Astrocyte (in vitro differentiated cells and primary cell): ENCODE measurements around the gene HSF4. TPM values are rescaled to one million over a fixed set of nuclear protein-coding genes. Genes with fewer than 3 reads are reported as not detected.

Experiments used
- DNase-seq: peaks from one replicate; pipeline ENCODE4 v3.0.0-alpha.2; 2010; ENCODE audit warnings: low read depth
- FAIRE-seq: peaks from 2 replicates; lab custom pipeline; 2011; peaks lifted over from hg19 to GRCh38; lab: Jason Lieb, UNC
- H2AFZ ChIP-seq: 2 replicates; pipeline ENCODE4 v1.6.0; 2012; ENCODE audit warnings: low read depth, low read length, inconsistent platforms
- H3K27ac ChIP-seq: 2 replicates; pipeline ENCODE4 v1.5.1; 2011; ENCODE audit warnings: low read depth, low read length, inconsistent platforms
- H3K27me3 ChIP-seq: 2 replicates; pipeline ENCODE4 v1.6.0; 2011; ENCODE audit warnings: low read length, inconsistent platforms; ENCODE audit not compliant: insufficient read depth
- H3K36me3 ChIP-seq: 2 replicates; pipeline ENCODE4 v1.5.1; 2011; ENCODE audit warnings: low read length, inconsistent platforms; ENCODE audit not compliant: insufficient read depth
- H3K4me1 ChIP-seq: 2 replicates; pipeline ENCODE4 v1.5.1; 2011; ENCODE audit warnings: low read length, inconsistent platforms; ENCODE audit not compliant: insufficient read depth
- H3K4me2 ChIP-seq: 2 replicates; pipeline ENCODE4 v1.6.0; 2012; ENCODE audit warnings: low read length, inconsistent platforms
- H3K4me3 ChIP-seq: 2 replicates; pipeline ENCODE4 v1.5.1; 2011; ENCODE audit warnings: low read depth, mild to moderate bottlenecking, low read length, inconsistent platforms; ENCODE audit not compliant: insufficient read depth
- H3K79me2 ChIP-seq: 2 replicates; pipeline ENCODE4 v1.6.0; 2012; ENCODE audit warnings: mild to moderate bottlenecking, low read length, inconsistent platforms; ENCODE audit not compliant: insufficient read depth
- H3K9ac ChIP-seq: 2 replicates; pipeline ENCODE4 v1.6.0; 2012; ENCODE audit warnings: mild to moderate bottlenecking, low read length, inconsistent platforms
- H3K9me3 ChIP-seq: 2 replicates; pipeline ENCODE4 v1.5.1; 2012; ENCODE audit warnings: low read depth, mild to moderate bottlenecking, low read length, inconsistent platforms; ENCODE audit not compliant: insufficient read depth
- H4K20me1 ChIP-seq: 2 replicates; pipeline ENCODE4 v1.6.0; 2012; ENCODE audit warnings: low read length, inconsistent platforms; ENCODE audit not compliant: insufficient read depth
- H3K27ac Mint-ChIP-seq: one replicate; pipeline ENCODE4 v1.8.0; 2021; ENCODE audit warnings: mild to moderate bottlenecking, mixed read lengths; ENCODE audit not compliant: unreplicated experiment
- H3K27me3 Mint-ChIP-seq: one replicate; pipeline ENCODE4 v1.8.0; 2021; ENCODE audit warnings: low read depth, mixed read lengths; ENCODE audit not compliant: unreplicated experiment
- H3K36me3 Mint-ChIP-seq: one replicate; pipeline ENCODE4 v1.8.0; 2021; ENCODE audit warnings: low read depth, mixed read lengths; ENCODE audit not compliant: unreplicated experiment
- H3K4me1 Mint-ChIP-seq: one replicate; pipeline ENCODE4 v1.8.0; 2021; ENCODE audit warnings: low read depth, mixed read lengths; ENCODE audit not compliant: unreplicated experiment
- H3K4me3 Mint-ChIP-seq: one replicate; pipeline ENCODE4 v1.8.0; 2021; ENCODE audit warnings: mild to moderate bottlenecking, moderate library complexity, mixed read lengths; ENCODE audit not compliant: unreplicated experiment
- H3K9me3 Mint-ChIP-seq: one replicate; pipeline ENCODE4 v1.8.0; 2021; ENCODE audit warnings: mild to moderate bottlenecking, mixed read lengths; ENCODE audit not compliant: unreplicated experiment
- CTCF ChIP-seq: IDR thresholded peaks from 2 replicates; pipeline ENCODE4 v1.5.1; 2011; ENCODE audit warnings: low read depth, mild to moderate bottlenecking, inconsistent platforms, low read length, moderate library complexity; ENCODE audit not compliant: insufficient read depth
- EZH2 ChIP-seq: IDR thresholded peaks from 2 replicates; pipeline ENCODE4 v1.6.1; 2012; ENCODE audit warnings: mild to moderate bottlenecking, low read length, inconsistent platforms; ENCODE audit not compliant: insufficient read depth
- total RNA-seq: library from RNA; stranded (reverse); gene quantifications from 2 replicates; pipeline ENCODE4 v1.2.1, GENCODE V29; 2021

The HSF4 gene
- total RNA-seq, 1 donor from 2014 or later = 4.5 TPM

GRCh38 chr16:67195676-67196075 lies 31.1 kb downstream of the HSF4 start:
- no peaks in the 10 kb centered on the region for H3K27me3 ChIP-seq
- no peak overlapping the region for H3K27ac ChIP-seq
- H3K4me1 ChIP-seq = peaks cover 15% of the 10 kb centered on the region
- H3K4me1 Mint-ChIP-seq = peaks cover 16% of the 10 kb centered on the region
- peaks cover 66% of the 10 kb centered on the region for H4K20me1 ChIP-seq
- no peak overlapping the region for H3K27ac Mint-ChIP-seq
- TF ChIP-seq EZH2 (no peak), CTCF (no peak)
- H3K79me2 ChIP-seq = peaks cover 40% of the 10 kb centered on the region
- H3K4me2 ChIP-seq = no peak overlapping the region
- DNase-seq (no peak), FAIRE-seq (no peak)
- H3K36me3 ChIP-seq = peaks cover 35% of the 10 kb centered on the region
- no peaks in the 10 kb centered on the region for H3K27me3 Mint-ChIP-seq
- H3K36me3 Mint-ChIP-seq = peaks cover 22% of the 10 kb centered on the region
- no peak overlapping the region for H3K4me3 ChIP-seq
- no peaks in the 10 kb centered on the region for H3K9me3 ChIP-seq
- no peaks in the 10 kb centered on the region for H3K9me3 Mint-ChIP-seq
- no peak overlapping the region for H2AFZ ChIP-seq
- no peak overlapping the region for H3K9ac ChIP-seq
- H3K4me3 Mint-ChIP-seq = peak overlapping the region; percentile 5

GRCh38 chr16:67196881-67197280 lies 32.3 kb downstream of the HSF4 start:
- Histone ChIP-seq H3K36me3 (peaks cover 35% of the 10 kb centered on the region), H4K20me1 (peaks cover 66% of the 10 kb centered on the region), H3K27me3 (no peaks in the 10 kb centered on the region), H3K27ac (no peak overlapping the region), H3K9ac (no peak overlapping the region), H2AFZ (no peak overlapping the region), H3K79me2 (peaks cover 40% of the 10 kb centered on the region), H3K4me3 (no peak overlapping the region), H3K4me2 (no peak overlapping the region), H3K4me1 (peaks cover 15% of the 10 kb centered on the region), H3K9me3 (no peaks in the 10 kb centered on the region)
- no peaks in the 10 kb centered on the region for H3K9me3 Mint-ChIP-seq
- no peaks in the 10 kb centered on the region for H3K27me3 Mint-ChIP-seq
- TF ChIP-seq CTCF = no peak
- TF ChIP-seq EZH2 = no peak
- no peak for FAIRE-seq
- DNase-seq = no peak
- H3K36me3 Mint-ChIP-seq = peaks cover 22% of the 10 kb centered on the region
- H3K27ac Mint-ChIP-seq = no peak overlapping the region
- H3K4me3 Mint-ChIP-seq = no peak overlapping the region
- peaks cover 16% of the 10 kb centered on the region for H3K4me1 Mint-ChIP-seq

GRCh38 chr16:67197704-67198103 lies 33.2 kb downstream of the HSF4 start:
- H3K27me3 Mint-ChIP-seq = no peaks in the 10 kb centered on the region
- H3K9me3 Mint-ChIP-seq = no peaks in the 10 kb centered on the region
- H3K4me3 Mint-ChIP-seq = no peak overlapping the region

More at GRCh38 chr16:67197704-67198103, 33.2 kb downstream of the HSF4 start:
- peaks cover 13% of the 10 kb centered on the region for H3K4me1 Mint-ChIP-seq
- no peak for FAIRE-seq
- peaks cover 22% of the 10 kb centered on the region for H3K36me3 Mint-ChIP-seq
- DNase-seq = no peak
- Histone ChIP-seq H3K9ac (no peak overlapping the region), H3K9me3 (no peaks in the 10 kb centered on the region), H3K36me3 (peaks cover 35% of the 10 kb centered on the region), H3K79me2 (peaks cover 33% of the 10 kb centered on the region), H3K27me3 (no peaks in the 10 kb centered on the region), H4K20me1 (peaks cover 62% of the 10 kb centered on the region), H3K4me2 (no peak overlapping the region), H3K4me3 (no peak overlapping the region), H3K27ac (no peak overlapping the region), H3K4me1 (peaks cover 15% of the 10 kb centered on the region), H2AFZ (no peak overlapping the region)
- H3K27ac Mint-ChIP-seq = peak overlapping the region; percentile 53
- no peak for TF ChIP-seq CTCF
- no peak for TF ChIP-seq EZH2
